ENCODE data around the gene JMJD8.

Gene JMJD8

GRCh38 chr16:649631-650030 is 34.5 kb downstream of the JMJD8 start:
- no peak for TF ChIP-seq POLR2AphosphoS5 (IDR thresholded peaks at IDR 0.05; ENCODE audit: low read depth, low read length)
- no peak for TF ChIP-seq FOXP2 (optimal IDR thresholded peaks at IDR 0.05; ENCODE audit: borderline replicate concordance, extremely low read depth, extremely low read length, insufficient read depth)
- TF ChIP-seq TAF1 (IDR thresholded peaks at IDR 0.05; ENCODE audit: borderline replicate concordance, insufficient read depth, low read length): no peak
- TF ChIP-seq SIN3A (IDR thresholded peaks at IDR 0.05; ENCODE audit: borderline replicate concordance, insufficient read depth, low read length): no peak
- TF ChIP-seq REST (IDR thresholded peaks at IDR 0.05; ENCODE audit: insufficient read depth in 1 of 2, low read depth in 2 of 2, low read length in 2 of 2): no peak

GRCh38 chr16:648781-649589 is 35.1 kb downstream of the JMJD8 start, which contains the start of gene WDR90:
TSS of gene WDR90 (plus strand) at chr16:649365. CDS start at chr16:649417, 52 bp downstream.
- TF ChIP-seq SIN3A (IDR thresholded peaks at IDR 0.05; ENCODE audit: borderline replicate concordance, insufficient read depth, low read length) (no peak), POLR2AphosphoS5 (IDR thresholded peaks at IDR 0.05; ENCODE audit: low read depth, low read length) (no peak), REST (IDR thresholded peaks at IDR 0.05; ENCODE audit: insufficient read depth in 1 of 2, low read depth in 2 of 2, low read length in 2 of 2) (no peak), TAF1 (IDR thresholded peaks at IDR 0.05; ENCODE audit: borderline replicate concordance, insufficient read depth, low read length) (no peak), FOXP2 (optimal IDR thresholded peaks at IDR 0.05; ENCODE audit: borderline replicate concordance, extremely low read depth, extremely low read length, insufficient read depth) (no peak)

GRCh38 chr16:648071-648780 is 35.9 kb downstream of the JMJD8 start:
- TF ChIP-seq REST (IDR thresholded peaks at IDR 0.05; ENCODE audit: insufficient read depth in 1 of 2, low read depth in 2 of 2, low read length in 2 of 2): no peak
- no peak for TF ChIP-seq FOXP2 (optimal IDR thresholded peaks at IDR 0.05; ENCODE audit: borderline replicate concordance, extremely low read depth, extremely low read length, insufficient read depth)
- no peak for TF ChIP-seq TAF1 (IDR thresholded peaks at IDR 0.05; ENCODE audit: borderline replicate concordance, insufficient read depth, low read length)

- TF ChIP-seq SIN3A (IDR thresholded peaks at IDR 0.05; ENCODE audit: borderline replicate concordance, insufficient read depth, low read length) (no peak), REST (IDR thresholded peaks at IDR 0.05; ENCODE audit: insufficient read depth in 1 of 2, low read depth in 2 of 2, low read length in 2 of 2) (no peak), FOXP2 (optimal IDR thresholded peaks at IDR 0.05; ENCODE audit: borderline replicate concordance, extremely low read depth, extremely low read length, insufficient read depth) (no peak), POLR2AphosphoS5 (IDR thresholded peaks at IDR 0.05; ENCODE audit: low read depth, low read length) (no peak), TAF1 (IDR thresholded peaks at IDR 0.05; ENCODE audit: borderline replicate concordance, insufficient read depth, low read length) (no peak)
These were observed 36.8 kb downstream of the JMJD8 start for GRCh38 chr16:647173-647902.

All from PFSK-1 (cell line).